Activated CD8-positive, alpha-beta memory T cell treated with anti-CD3 and anti-CD28 coated beads, Interleukin-2, amount 50 U/mL, for 24 hours (primary cell): ENCODE results near the gene FBXO17.

ENCODE experiments used
- DNase-seq: peaks from one replicate; pipeline ENCODE4 v3.0.0-alpha.2; 2020; ENCODE audit errors: extremely low read depth

Gene FBXO17

GRCh38 chr19:38917516-38917915 lies 58.0 kb downstream of the FBXO17 start:
- no peak for DNase-seq

DNA sequence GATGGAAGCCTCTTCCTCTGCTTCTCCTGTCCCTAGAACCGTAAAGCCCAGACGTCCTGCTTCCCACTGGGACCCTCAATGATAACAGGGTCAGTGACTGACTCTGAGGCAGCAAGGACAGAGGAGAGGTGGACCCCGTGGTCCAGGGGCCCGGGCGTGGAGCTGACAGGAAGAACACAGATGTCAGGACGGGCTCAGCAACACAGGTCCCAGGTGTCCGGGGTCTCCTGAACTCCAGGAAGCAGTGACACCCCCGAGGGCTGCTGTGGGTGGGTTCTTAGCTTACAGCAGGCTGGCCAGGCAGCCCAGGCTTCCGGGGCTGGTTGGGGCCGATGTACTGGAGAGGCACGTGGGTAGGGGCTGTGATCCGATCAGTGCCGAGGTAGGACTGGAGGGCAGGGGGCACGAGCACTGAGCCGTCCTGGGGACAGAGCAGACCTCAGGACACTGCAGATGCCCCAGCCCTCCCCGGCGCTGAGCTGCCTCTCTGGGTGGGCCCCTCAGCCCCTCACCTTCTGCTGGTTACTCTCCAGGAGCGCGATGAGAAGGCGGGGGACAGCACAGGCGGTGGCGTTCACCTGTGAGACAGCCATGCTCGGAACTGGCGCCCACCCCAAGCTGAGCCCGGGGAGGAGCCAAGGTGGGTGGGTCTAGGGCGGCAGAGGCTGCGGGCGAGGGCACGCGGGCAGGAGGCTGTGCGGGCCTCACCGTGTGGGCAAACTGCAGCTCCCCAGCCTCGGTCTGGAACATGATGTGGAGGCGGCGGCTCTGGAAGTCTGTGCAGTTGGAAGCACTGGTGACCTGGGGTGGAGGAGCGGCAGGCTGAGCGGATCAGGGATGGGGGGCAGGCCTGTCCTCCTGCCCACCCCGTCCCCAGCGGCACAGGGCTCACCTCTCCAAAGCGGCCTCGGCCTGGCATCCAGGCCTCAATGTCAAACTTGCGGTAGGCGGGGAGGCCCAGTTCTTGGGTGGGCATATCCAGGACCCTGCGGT lies 59.9 kb downstream of the FBXO17 start:
- no peak for DNase-seq

GRCh38 chr19:38913958-38914357 lies 61.6 kb downstream of the FBXO17 start:
- DNase-seq, result no peak

GRCh38 chr19:38912600-38913514 lies 62.7 kb downstream of the FBXO17 start:
- no peak for DNase-seq

DNA sequence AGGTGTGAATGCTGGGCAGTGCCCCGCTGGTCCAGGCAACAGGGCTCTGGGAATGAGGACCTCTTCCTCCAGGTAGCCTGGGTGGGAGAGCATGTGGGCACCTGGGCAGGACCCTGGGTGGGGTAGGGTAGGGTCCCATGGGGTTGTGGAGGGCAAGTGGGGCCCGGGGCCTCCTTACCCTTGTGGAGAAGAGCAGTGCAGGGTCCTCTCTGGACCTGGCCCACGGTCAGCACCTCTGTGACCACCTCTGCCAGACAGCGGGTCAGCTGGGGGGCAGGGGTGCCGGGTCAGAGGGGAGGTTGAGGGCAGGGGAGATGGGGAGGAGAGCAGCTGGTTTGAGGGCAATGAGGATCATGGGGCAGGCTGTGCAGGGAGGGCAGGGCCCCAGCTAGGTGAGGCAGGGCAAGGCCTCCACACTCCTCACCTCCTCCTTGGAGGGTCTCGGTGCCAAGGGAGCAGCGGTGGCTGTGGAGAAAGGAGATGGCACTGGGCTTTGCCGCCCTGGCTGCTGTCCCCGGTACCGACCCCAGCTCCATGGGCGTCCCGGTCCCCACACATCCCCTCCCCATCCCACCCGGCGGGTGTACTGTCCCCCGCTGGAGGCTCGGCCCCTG lies 64.0 kb downstream of the FBXO17 start:
- DNase-seq, result no peak

GRCh38 chr19:38910488-38910887 lies 65.1 kb downstream of the FBXO17 start:
- no peak for DNase-seq

- no peak for DNase-seq
These were observed 66.6 kb downstream of the FBXO17 start for GRCh38 chr19:38908911-38909310.

- DNase-seq, result no peak
These were observed 67.9 kb downstream of the FBXO17 start for GRCh38 chr19:38907670-38908069.

DNA sequence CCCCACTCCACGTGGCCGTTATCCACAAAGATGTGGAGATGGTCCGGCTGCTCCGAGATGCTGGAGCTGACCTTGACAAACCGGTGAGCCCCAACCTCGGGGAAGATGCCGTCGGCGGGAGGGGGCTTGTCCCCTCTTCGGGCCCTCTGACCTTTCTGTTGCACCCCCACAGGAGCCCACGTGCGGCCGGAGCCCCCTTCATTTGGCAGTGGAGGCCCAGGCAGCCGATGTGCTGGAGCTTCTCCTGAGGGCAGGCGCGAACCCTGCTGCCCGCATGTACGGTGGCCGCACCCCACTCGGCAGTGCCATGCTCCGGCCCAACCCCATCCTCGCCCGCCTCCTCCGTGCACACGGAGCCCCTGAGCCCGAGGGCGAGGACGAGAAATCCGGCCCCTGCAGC lies 68.3 kb downstream of the FBXO17 start:
- DNase-seq, result no peak

DNA sequence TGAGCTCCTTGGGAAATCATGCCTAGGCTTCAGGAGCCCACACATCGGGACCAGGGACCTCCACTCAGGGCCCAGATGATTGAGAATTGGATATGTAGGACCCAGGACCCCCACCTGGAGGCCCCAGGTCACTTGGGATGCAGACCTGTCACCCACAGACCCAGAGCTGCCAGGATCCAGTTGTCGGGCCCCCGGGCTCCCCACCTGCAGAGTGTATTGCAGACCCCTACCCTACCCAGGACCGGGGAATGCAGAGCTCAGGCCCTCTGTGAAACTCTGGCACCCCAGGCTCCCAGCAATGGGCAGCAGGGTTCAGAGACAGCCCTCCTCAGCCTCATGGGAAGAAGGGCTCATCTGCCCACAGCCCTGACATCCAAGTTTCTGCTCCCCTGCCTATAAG lies 69.9 kb downstream of the FBXO17 start:
- no peak for DNase-seq

GRCh38 chr19:38904581-38905539 lies 70.7 kb downstream of the FBXO17 start:
- no peak for DNase-seq

GRCh38 chr19:38901683-38902082 lies 73.9 kb downstream of the FBXO17 start:
- no peak for DNase-seq

- no peak for DNase-seq
These were observed 74.8 kb downstream of the FBXO17 start for GRCh38 chr19:38900743-38901190.

DNA sequence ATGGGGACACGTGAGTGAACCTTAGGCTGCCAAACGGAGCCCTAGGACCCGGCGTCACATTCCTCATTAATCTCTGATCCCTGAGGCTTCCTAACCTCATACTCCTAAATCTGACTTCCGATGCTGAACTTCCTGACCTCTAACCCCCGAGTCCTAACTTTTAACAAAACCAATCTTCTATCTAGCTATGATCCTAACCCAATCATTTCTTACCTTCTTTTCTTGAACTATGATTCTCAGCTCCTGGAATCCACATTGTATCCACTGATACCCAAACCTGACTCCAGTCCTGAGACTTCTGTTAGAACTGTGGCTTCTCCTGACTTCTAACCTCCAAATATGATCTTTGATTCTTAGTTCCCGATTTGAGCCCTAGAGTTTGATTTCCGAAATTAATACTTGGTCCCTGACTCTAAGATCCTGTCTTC lies 75.3 kb downstream of the FBXO17 start:
- DNase-seq, result no peak

- DNase-seq, result peak; percentile 99
These were observed 75.9 kb downstream of the FBXO17 start, which contains the start of the genes NFKBIB and SIRT2 for GRCh38 chr19:38899447-38900201. NFKBIB (plus strand) TSS chr19:38899969; CDS start chr19:38900033, 64 bp downstream. SIRT2 (minus strand) TSS chr19:38899618; CDS start chr19:38899521, 97 bp downstream.

- no peak for DNase-seq
These were observed 76.6 kb downstream of the FBXO17 start for GRCh38 chr19:38898788-38899446.

DNA sequence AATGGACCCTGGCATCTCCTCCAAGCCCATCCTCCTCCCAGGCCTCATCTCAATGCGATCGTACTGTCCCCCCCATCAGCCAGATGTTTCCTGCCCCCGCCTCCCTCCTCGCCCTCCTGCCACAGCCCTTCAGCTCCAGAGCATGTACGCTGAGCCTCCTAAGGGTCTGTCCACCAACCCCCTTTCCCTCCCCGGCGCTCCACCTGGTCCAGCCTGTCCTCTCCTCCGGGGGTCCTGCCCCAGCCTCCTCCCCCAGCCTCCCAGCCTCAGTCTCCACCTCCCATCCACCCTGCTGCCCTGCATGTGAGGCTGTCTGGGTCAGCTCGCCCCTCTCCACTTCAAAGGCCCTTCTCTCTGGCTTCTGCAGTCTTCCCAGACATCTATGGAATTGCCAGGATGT lies 80.6 kb downstream of the FBXO17 start:
- no peak for DNase-seq

- DNase-seq, result no peak
These were observed 82.2 kb downstream of the FBXO17 start for GRCh38 chr19:38893341-38893771.

- no peak for DNase-seq
These were observed 82.7 kb downstream of the FBXO17 start for GRCh38 chr19:38892841-38893240.
